Natural killer cell (primary cell): ENCODE results near the gene KRT32. TPM values are rescaled to one million over a fixed set of nuclear protein-coding genes. Genes with fewer than 3 reads are reported as not detected.
"Not testable (repeated sequence)": the region's sequence is repeated elsewhere in the genome, so short reads cannot be mapped to it uniquely, and the experiment has no call there.

Experiments used
- ATAC-seq, 3 donors: fragments of 150-1000 bp in 2 of 3; fragments of 200-7000 bp in 1 of 3; cut with Tn5 transposase; 1 replicate in 1 of 3; 2 replicates in 2 of 3; pipeline ENCODE4 v1.10.0; 2021; ENCODE audit warnings: mild to moderate bottlenecking in 2 of 3, moderate library complexity in 2 of 3
- DNase-seq, 2 donors: peaks; one replicate each; pipeline versions ENCODE4 v3.0.0 to v3.0.0-alpha.2; 2013 to 2021; ENCODE audit warnings: mixed read lengths in 1 of 2
- H3K27ac ChIP-seq: one replicate; pipeline ENCODE4 v1.5.1; 2013; ENCODE audit warnings: mild to moderate bottlenecking, low read length
- H3K27me3 ChIP-seq: one replicate; pipeline ENCODE4 v1.6.1; 2013; ENCODE audit warnings: low read length; ENCODE audit not compliant: control insufficient read depth, insufficient read depth
- H3K36me3 ChIP-seq: one replicate; pipeline ENCODE4 v1.6.1; 2013; ENCODE audit warnings: low read length; ENCODE audit not compliant: control insufficient read depth, insufficient read depth
- H3K4me1 ChIP-seq: one replicate; pipeline ENCODE4 v1.6.1; 2013; ENCODE audit warnings: low read length; ENCODE audit not compliant: control insufficient read depth, insufficient read depth
- H3K4me3 ChIP-seq: one replicate; pipeline ENCODE4 v1.5.1; 2013; ENCODE audit warnings: low read length
- H3K9me3 ChIP-seq: one replicate; pipeline ENCODE4 v1.6.1; 2013; ENCODE audit warnings: low read length; ENCODE audit not compliant: control insufficient read depth, insufficient read depth
- H3K27ac Mint-ChIP-seq, 2 donors: one replicate each; pipeline ENCODE4 v1.8.0; 2022; ENCODE audit warnings: mild to moderate bottlenecking in 2 of 2, mixed read lengths in 2 of 2, moderate library complexity in 1 of 2
- H3K27me3 Mint-ChIP-seq, 2 donors: one replicate each; pipeline ENCODE4 v1.8.0; 2022; ENCODE audit warnings: low read depth in 2 of 2, mixed read lengths in 2 of 2
- H3K36me3 Mint-ChIP-seq: one replicate; pipeline ENCODE4 v1.8.0; 2022; ENCODE audit warnings: mixed read lengths
- H3K4me1 Mint-ChIP-seq, 2 donors: one replicate each; pipeline ENCODE4 v1.8.0; 2022; ENCODE audit warnings: mixed read lengths in 2 of 2
- H3K4me3 Mint-ChIP-seq: one replicate; pipeline ENCODE4 v1.8.0; 2022; ENCODE audit warnings: mild to moderate bottlenecking, moderate library complexity, mixed read lengths
- H3K9me3 Mint-ChIP-seq, 2 donors: one replicate each; pipeline ENCODE4 v1.8.0; 2022; ENCODE audit warnings: mixed read lengths in 2 of 2
- CTCF ChIP-seq: fragments of 200-600 bp; IDR thresholded peaks from one replicate; pipeline ENCODE4 v1.8.0; 2022; ENCODE audit warnings: antibody characterized with exemption
- WGBS: methylation state at CpG from one replicate; pipeline ENCODE4 v1.1.7; 2013; ENCODE audit warnings: missing lambda C conversion rate; ENCODE audit not compliant: insufficient coverage; 5-methylcytosine and 5-hydroxymethylcytosine counted together
- intact Hi-C: fragments of 100-400 bp; cut with micrococcal nuclease; formaldehyde crosslinking; loops from one replicate; pipeline ENCODE4 v1.14.2; 2022
- total RNA-seq, 4 donors: library from RNA; stranded (reverse); fragments of 120-200 nt in 1 of 4; gene quantifications; one replicate each; pipeline versions ENCODE4 v1.2.3 to v1.2.4, GENCODE V29; 2013 to 2022

KRT32 gene
- total RNA-seq, 3 donors from 2014 or later (not counting 1 experiment from before 2014, with no cell fraction given) = not detected

GRCh38 chr17:41433586-41433985 is 33.6 kb downstream of the KRT32 start:
- H3K9me3 Mint-ChIP-seq = no peaks in the 10 kb centered on the region
- intact Hi-C loops = no loop called here
- peaks cover 5 to 27% of the 10 kb centered on the region in 2 donors for H3K27me3 Mint-ChIP-seq
- H3K4me1 ChIP-seq = no peaks in the 10 kb centered on the region
- DNase-seq (no peak), ATAC-seq (no peak)
- H3K36me3 Mint-ChIP-seq = no peaks in the 10 kb centered on the region
- H3K27me3 ChIP-seq = no peaks in the 10 kb centered on the region
- 59% methylated on average over 3 of the region's 4 CpGs for WGBS
- no peaks in the 10 kb centered on the region for H3K9me3 ChIP-seq
- H3K27ac ChIP-seq = no peak overlapping the region
- no peak overlapping the region for H3K4me3 ChIP-seq
- H3K4me3 Mint-ChIP-seq = no peak overlapping the region
- H3K36me3 ChIP-seq = no peaks in the 10 kb centered on the region
- no peak overlapping the region for H3K27ac Mint-ChIP-seq
- H3K4me1 Mint-ChIP-seq = no peaks in the 10 kb centered on the region
- no peak for TF ChIP-seq CTCF

GRCh38 chr17:41430376-41430775 is 36.8 kb downstream of the KRT32 start:
- H3K36me3 Mint-ChIP-seq, H3K4me3 Mint-ChIP-seq, DNase-seq, H3K27ac ChIP-seq, H3K27me3 ChIP-seq, H3K4me1 ChIP-seq, H3K27ac Mint-ChIP-seq, ATAC-seq, H3K4me1 Mint-ChIP-seq, H3K9me3 ChIP-seq, H3K36me3 ChIP-seq, H3K4me3 ChIP-seq, intact Hi-C loops, H3K9me3 Mint-ChIP-seq: not testable (repeated sequence)
- 90% methylated on average over 9 of the region's 9 CpGs for WGBS
- peaks cover 5 to 30% of the 10 kb centered on the region in 2 donors for H3K27me3 Mint-ChIP-seq

GRCh38 chr17:41429667-41430066 is 37.5 kb downstream of the KRT32 start:
- intact Hi-C loops = no loop called here
- no peak for DNase-seq
- Histone ChIP-seq H3K36me3 (no peaks in the 10 kb centered on the region), H3K27me3 (no peaks in the 10 kb centered on the region), H3K4me3 (no peak overlapping the region), H3K27ac (no peak overlapping the region), H3K9me3 (no peaks in the 10 kb centered on the region), H3K4me1 (no peaks in the 10 kb centered on the region)
- Mint-ChIP-seq H3K4me3 (no peak overlapping the region), H3K4me1 (no peaks in the 10 kb centered on the region), H3K27me3 (peaks cover 5 to 30% of the 10 kb centered on the region in 2 donors), H3K36me3 (no peaks in the 10 kb centered on the region), H3K9me3 (no peaks in the 10 kb centered on the region), H3K27ac (no peak overlapping the region)
- no peak for ATAC-seq
- 73% methylated on average over 7 of the region's 7 CpGs for WGBS
- TF ChIP-seq CTCF = no peak

- Histone ChIP-seq H3K36me3 (no peaks in the 10 kb centered on the region), H3K4me1 (no peaks in the 10 kb centered on the region), H3K9me3 (no peaks in the 10 kb centered on the region), H3K27ac (no peak overlapping the region), H3K4me3 (no peak overlapping the region), H3K27me3 (no peaks in the 10 kb centered on the region)
- peaks cover 2 to 30% of the 10 kb centered on the region in 2 donors for H3K27me3 Mint-ChIP-seq
- no peaks in the 10 kb centered on the region for H3K4me1 Mint-ChIP-seq
- no peaks in the 10 kb centered on the region for H3K9me3 Mint-ChIP-seq
- 75% methylated on average over 4 of the region's 4 CpGs for WGBS
- no peak for TF ChIP-seq CTCF
- H3K36me3 Mint-ChIP-seq = no peaks in the 10 kb centered on the region
- H3K4me3 Mint-ChIP-seq = no peak overlapping the region
- ATAC-seq = no peak
- DNase-seq = no peak
- intact Hi-C loops = no loop called here
- no peak overlapping the region for H3K27ac Mint-ChIP-seq
Measured at GRCh38 chr17:41428591-41429291, 38.4 kb downstream of the KRT32 start.
